NCI-H1092 (cell line): Measurements from ENCODE around the gene ADRB2.
"Not testable (repeated sequence)": the region's sequence is repeated elsewhere in the genome, so short reads cannot be mapped to it uniquely, and the experiment has no call there.

Experiments used
- DNase-seq: peaks from one replicate; lab custom pipeline; 2025; lab: John Stamatoyannopoulos, UW

The ADRB2 gene

DNA sequence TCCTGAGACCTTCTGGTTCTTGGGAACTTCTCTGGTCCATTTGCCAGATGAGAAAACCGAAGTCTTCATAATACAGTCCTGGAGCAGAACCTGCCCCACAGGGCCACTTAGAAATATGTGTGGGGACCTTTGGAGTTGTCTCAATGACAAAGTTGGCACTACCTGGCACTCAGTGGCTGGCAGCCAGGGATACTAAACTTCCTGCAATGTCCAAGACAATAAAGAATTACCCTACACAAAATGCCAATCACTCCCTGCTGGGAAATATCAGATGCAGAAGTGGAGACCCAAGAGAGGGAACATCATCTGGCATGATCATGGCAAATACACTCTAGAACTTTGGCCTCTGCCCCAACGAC lies 29.6 kb downstream of the ADRB2 start:
- DNase-seq, result no peak

GRCh38 chr5:148856424-148856823 lies 30.0 kb downstream of the ADRB2 start:
- DNase-seq, result no peak

DNA sequence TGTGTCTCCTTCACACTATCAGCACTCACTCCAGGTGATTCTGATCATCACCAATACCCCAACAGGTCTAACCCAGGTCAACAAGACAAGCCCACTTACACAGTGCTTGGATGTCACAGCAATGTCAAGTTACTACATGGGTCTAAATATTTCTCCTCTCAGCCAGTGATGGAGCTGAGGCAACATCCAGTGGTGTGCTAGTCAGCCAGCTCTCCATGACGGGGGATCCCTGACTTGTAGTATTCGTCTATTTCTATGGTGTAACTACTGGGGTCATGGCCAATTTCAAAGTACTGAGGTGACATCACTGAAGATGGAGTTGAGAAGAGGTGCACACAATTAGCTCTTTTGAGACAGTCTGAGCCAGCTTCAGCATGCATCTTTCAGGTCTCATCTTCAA lies 31.1 kb downstream of the ADRB2 start:
- DNase-seq, result no peak

DNA sequence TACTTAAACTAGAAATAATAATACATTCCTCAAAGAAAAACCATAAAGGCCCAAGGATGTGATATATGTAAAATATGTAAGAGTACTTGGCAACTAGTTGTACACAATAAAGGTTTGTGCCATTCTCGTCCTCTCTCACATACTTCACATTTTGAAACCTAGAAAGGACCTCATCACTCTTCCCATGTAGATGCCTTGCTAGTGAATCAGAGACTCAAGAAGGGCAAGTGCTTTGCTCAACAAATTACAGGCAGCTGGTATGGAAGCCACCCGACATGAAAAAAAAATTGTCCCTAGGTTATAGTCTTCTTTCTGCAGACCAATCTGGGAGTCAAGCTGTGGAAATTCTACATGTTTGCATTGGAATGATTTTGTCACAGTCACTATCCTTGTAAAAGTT lies 31.7 kb downstream of the ADRB2 start:
- no peak for DNase-seq

GRCh38 chr5:148858547-148858946 lies 32.1 kb downstream of the ADRB2 start:
- DNase-seq, result no peak

- no peak for DNase-seq
Measured at GRCh38 chr5:148859703-148860102, 33.3 kb downstream of the ADRB2 start.

- no peak for DNase-seq
Measured at GRCh38 chr5:148860599-148860998, 34.2 kb downstream of the ADRB2 start.

DNA sequence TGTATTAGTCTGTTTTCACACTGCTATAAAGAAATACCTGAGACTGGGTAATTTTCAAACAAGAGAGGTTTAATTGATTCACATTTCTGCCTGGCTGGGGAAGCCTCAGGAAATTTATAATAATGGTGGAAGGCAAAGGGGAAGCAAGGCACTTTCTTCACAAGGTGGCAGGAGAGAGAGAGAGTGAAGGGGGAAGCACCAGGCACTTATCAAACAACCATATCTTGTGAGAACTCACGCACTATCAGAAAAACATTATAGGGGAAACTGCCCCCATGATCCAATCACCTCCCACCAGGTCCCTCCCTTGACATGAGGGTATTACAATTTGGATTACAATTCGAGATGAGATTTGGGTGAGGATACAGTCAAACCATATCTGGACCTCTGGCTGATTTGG lies 34.7 kb downstream of the ADRB2 start:
- no peak for DNase-seq

GRCh38 chr5:148861696-148862095 lies 35.3 kb downstream of the ADRB2 start:
- DNase-seq, result no peak

DNA sequence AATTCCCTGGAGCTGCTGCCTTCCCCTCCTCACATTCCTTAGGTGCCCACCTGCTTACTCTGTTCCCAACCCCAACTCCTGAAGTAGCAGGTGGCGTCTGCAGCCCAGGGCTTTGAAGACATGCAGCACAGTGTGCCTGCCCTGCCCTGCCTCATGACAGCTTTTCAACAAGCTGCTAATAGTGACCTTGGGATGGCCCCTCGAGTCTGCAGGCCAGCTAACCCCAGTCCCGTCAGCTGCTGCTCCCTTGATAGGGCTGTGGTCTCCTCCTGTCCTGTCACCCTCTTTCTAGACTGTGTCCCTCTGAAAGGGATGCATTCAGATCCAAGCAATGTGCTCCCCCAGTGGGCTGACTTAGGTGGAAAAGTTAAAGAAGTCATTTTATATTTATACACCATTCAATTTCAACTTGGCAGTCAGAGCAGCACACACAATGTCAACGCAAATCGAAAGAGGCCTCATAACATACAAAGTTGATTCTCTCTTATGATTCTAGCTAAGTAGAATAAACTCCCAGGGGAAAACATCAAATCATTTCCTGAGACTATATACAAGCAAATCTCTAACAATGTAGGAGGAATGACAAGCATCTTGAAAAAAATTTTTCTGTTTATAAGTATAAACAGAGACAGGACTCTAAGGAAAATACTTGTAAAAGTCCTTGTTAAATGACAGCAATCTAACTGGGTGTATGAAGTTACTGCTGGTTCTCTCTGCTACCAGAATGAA lies 37.9 kb downstream of the ADRB2 start:
- DNase-seq, result no peak

DNA sequence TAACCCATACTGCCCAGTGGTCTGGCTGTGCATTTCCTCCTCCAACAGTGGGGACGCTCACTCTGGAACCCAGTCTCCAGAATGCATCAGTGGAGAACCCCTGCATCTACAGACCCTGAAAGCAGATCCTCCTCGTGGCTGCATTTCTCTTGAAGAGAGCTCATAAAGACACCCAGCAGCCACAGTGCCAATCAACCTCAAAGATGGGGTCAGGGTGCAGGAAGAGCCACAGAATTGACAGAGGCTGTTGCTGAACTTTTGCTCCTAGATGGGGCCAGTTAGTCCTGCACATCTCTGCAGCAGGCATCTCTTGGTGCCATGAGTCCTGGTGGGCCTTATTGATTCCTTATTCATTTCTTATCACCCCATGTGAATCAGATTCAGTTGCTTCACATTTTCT lies 39.6 kb downstream of the ADRB2 start:
- no peak for DNase-seq

- no peak for DNase-seq
Measured at GRCh38 chr5:148873120-148873519, 46.7 kb downstream of the ADRB2 start.

GRCh38 chr5:148873690-148874485 lies 47.5 kb downstream of the ADRB2 start:
- DNase-seq, result no peak

- no peak for DNase-seq
Measured at GRCh38 chr5:148875205-148875875, 48.9 kb downstream of the ADRB2 start.

- DNase-seq, result not testable (repeated sequence)
Measured at GRCh38 chr5:148877436-148877835, 51.0 kb downstream of the ADRB2 start.
